ENCODE results near the gene POMC.
"Not testable (repeated sequence)": the region's sequence is repeated elsewhere in the genome, so short reads cannot be mapped to it uniquely, and the experiment has no call there.

The POMC gene

GRCh38 chr2:25176138-25176537 is 7.8 kb upstream of the POMC start:
- no peak for DNase-seq

GRCh38 chr2:25174192-25174861 is 5.9 kb upstream of the POMC start:
- no peak for DNase-seq

- no peak for DNase-seq
Observed at GRCh38 chr2:25173719-25174118, 5.3 kb upstream of the POMC start.

GRCh38 chr2:25170888-25171287 is 2.5 kb upstream of the POMC start:
- no peak for DNase-seq

GRCh38 chr2:25169073-25169470 is 692 bp upstream of the POMC start:
- no peak for DNase-seq

- DNase-seq, result peak; percentile 61
Observed at GRCh38 chr2:25165992-25166875, 2.1 kb downstream of the POMC start.

GRCh38 chr2:25164561-25164960 is 3.8 kb downstream of the POMC start:
- DNase-seq, result no peak

GRCh38 chr2:25162061-25162460 is 6.3 kb downstream of the POMC start:
- DNase-seq, result not testable (repeated sequence)

- no peak for DNase-seq
Observed at GRCh38 chr2:25161055-25161781, 7.2 kb downstream of the POMC start.

- no peak for DNase-seq
Observed at GRCh38 chr2:25160376-25160775, 8.0 kb downstream of the POMC start.

GRCh38 chr2:25159949-25160348 is 8.4 kb downstream of the POMC start:
- DNase-seq, result no peak

GRCh38 chr2:25158096-25158852 is 10.1 kb downstream of the POMC start:
- no peak for DNase-seq

GRCh38 chr2:25155401-25155800 is 13.0 kb downstream of the POMC start:
- DNase-seq, result no peak

GRCh38 chr2:25151718-25152117 is 16.7 kb downstream of the POMC start:
- no peak for DNase-seq

- not testable (repeated sequence) for DNase-seq
Observed at GRCh38 chr2:25150993-25151392, 17.4 kb downstream of the POMC start.

GRCh38 chr2:25149646-25150045 is 18.7 kb downstream of the POMC start:
- no peak for DNase-seq

- DNase-seq, result no peak
Observed at GRCh38 chr2:25146896-25147295, 21.5 kb downstream of the POMC start.

- DNase-seq, result no peak
Observed at GRCh38 chr2:25145803-25146202, 22.6 kb downstream of the POMC start.

- DNase-seq, result no peak
Observed at GRCh38 chr2:25141120-25141519, 27.3 kb downstream of the POMC start.

GRCh38 chr2:25140535-25140934 is 27.8 kb downstream of the POMC start:
- DNase-seq, result not testable (repeated sequence)

- no peak for DNase-seq
Observed at GRCh38 chr2:25132693-25133092, 35.7 kb downstream of the POMC start.

GRCh38 chr2:25132299-25132635 is 36.1 kb downstream of the POMC start:
- DNase-seq, result no peak

Data from NCI-H1436 (cell line).